Erythroblast (primary cell): ENCODE data around the gene EPB41.
"Not testable (repeated sequence)": the region's sequence is repeated elsewhere in the genome, so short reads cannot be mapped to it uniquely, and the experiment has no call there.

Experiments
- DNase-seq, 2 experiments: peaks; one replicate each; lab custom pipeline; 2025; lab: John Stamatoyannopoulos, UW
- GATA1 ChIP-seq: IDR thresholded peaks from 2 replicates; pipeline ENCODE4 v1.6.1; 2011; ENCODE audit warnings: low read depth, mild to moderate bottlenecking, control low read depth, low read length, moderate library complexity
- POLR2A ChIP-seq: IDR thresholded peaks from 2 replicates; pipeline ENCODE4 v1.6.1; 2011; ENCODE audit warnings: mild to moderate bottlenecking, low read length

Gene EPB41

DNA sequence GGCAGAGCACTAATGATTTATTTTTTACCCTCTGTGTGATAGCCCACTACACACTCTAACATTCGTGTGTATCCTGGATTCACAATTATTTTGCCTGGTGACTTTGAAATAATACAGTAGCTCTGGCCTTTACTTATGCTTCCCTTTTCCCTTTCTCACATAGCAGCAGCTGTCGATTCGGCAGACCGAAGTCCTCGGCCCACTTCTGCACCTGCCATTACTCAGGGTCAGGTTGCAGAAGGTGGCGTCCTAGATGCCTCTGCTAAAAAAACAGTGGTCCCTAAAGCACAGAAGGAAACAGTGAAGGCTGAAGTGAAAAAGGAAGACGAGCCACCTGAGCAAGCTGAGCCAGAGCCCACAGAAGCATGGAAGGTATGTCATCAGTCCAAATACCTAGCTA lies 138.6 kb downstream of the EPB41 start:
- no peak for DNase-seq
- no peak for TF ChIP-seq GATA1
- TF ChIP-seq POLR2A: no peak

DNA sequence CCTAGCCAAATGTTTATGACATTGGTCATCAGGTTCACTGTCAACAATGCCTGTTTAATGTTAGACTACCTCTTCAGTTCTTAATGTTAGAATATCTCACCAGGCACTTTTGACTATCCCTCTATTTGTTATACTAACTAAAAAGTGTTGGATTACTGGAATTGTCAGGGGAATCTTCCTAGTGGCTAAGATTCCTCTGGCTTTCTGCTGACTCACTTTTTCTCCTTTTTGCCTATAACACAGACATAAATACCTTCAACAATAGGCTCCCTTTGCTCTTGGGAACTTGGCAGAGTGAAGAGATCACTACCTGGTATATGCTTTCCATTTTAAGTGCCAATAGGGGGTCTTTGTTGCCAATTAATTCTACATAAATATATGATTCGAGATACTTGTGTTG lies 140.8 kb downstream of the EPB41 start:
- no peak for TF ChIP-seq GATA1
- TF ChIP-seq POLR2A: no peak
- no peak for DNase-seq

- no peak for TF ChIP-seq GATA1
- no peak for TF ChIP-seq POLR2A
- DNase-seq: no peak
These were observed 141.9 kb downstream of the EPB41 start for GRCh38 chr1:29056256-29056655.

- DNase-seq: peak in 1 of 2 experiments; percentile 53
- TF ChIP-seq GATA1: no peak
- no peak for TF ChIP-seq POLR2A
These were observed 143.3 kb downstream of the EPB41 start for GRCh38 chr1:29057700-29058099.

- no peak for DNase-seq
These were observed 148.0 kb downstream of the EPB41 start for GRCh38 chr1:29062157-29062942.

DNA sequence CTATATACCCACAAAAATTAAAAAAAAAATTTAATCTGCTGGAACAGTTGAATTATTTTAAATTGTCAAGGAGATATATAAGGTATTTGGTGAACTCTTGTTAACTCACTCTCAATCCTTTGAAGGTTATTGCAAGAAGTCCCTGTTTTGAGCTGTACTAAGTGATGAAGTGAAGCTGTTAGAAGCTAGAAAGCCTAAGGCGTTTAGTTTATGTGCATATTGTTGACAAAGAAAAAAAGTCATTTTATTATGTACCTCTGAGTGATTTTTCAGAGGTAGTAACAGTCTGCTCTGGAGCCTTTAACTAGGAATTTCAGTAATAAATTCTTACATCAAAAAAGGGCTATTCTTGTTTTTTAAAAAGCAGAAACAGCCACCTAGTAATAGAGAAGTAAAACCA lies 149.7 kb downstream of the EPB41 start:
- TF ChIP-seq GATA1 (no peak), POLR2A (no peak)
- DNase-seq: no peak

More at GRCh38 chr1:29062157-29062942, 148.0 kb downstream of the EPB41 start:
- no peak for TF ChIP-seq GATA1
- no peak for TF ChIP-seq POLR2A

- TF ChIP-seq POLR2A (no peak), GATA1 (no peak)
- no peak for DNase-seq
These were observed 162.8 kb downstream of the EPB41 start for GRCh38 chr1:29077155-29077554.

GRCh38 chr1:29079916-29080629 lies 165.7 kb downstream of the EPB41 start:
- DNase-seq: not testable (repeated sequence)

GRCh38 chr1:29081201-29081600 lies 166.8 kb downstream of the EPB41 start:
- no peak for DNase-seq

DNA sequence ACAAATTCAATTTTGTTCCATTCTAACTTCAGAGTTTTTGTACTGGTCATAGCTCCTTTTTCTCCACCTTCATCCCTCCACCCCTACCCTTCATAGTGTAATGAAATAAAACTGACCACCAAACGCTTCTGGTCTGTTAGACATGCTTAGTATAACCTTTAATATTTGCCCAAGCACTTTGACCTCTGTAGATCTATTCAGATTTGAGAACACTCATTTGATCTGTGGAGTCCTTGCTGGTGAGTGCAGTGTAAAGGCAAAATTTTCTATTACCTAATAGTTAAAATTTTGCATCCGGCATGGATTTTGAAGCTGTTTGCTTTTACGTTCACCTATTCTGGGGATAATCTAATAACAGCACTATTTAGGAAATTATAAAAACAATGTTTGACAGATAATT lies 168.2 kb downstream of the EPB41 start:
- DNase-seq: no peak
- TF ChIP-seq POLR2A: no peak

More at GRCh38 chr1:29081201-29081600, 166.8 kb downstream of the EPB41 start:
- TF ChIP-seq POLR2A (no peak), GATA1 (no peak)

- no peak for TF ChIP-seq POLR2A
- no peak for TF ChIP-seq GATA1
- DNase-seq: no peak
These were observed 169.2 kb downstream of the EPB41 start for GRCh38 chr1:29083317-29084195.

- DNase-seq: no peak
- TF ChIP-seq POLR2A (no peak), GATA1 (no peak)
These were observed 169.8 kb downstream of the EPB41 start for GRCh38 chr1:29084196-29084521.

- no peak for TF ChIP-seq GATA1
- TF ChIP-seq POLR2A: no peak
- no peak for DNase-seq
These were observed 176.7 kb downstream of the EPB41 start for GRCh38 chr1:29090937-29091618.

- not testable (repeated sequence) for DNase-seq
These were observed 178.3 kb downstream of the EPB41 start for GRCh38 chr1:29092704-29093103.

- no peak for DNase-seq
- TF ChIP-seq POLR2A: no peak
- no peak for TF ChIP-seq GATA1
These were observed 180.1 kb downstream of the EPB41 start for GRCh38 chr1:29094433-29094832.
